Activated T-cell treated with anti-CD3 and anti-CD28 coated beads, Interleukin-2, amount 50 U/mL, for 24 hours (primary cell): ENCODE data around the gene PSD2.

Experiments
- DNase-seq: peaks from one replicate; pipeline ENCODE4 v3.0.0-alpha.2; 2020
- H3K27ac Mint-ChIP-seq: 2 replicates; pipeline ENCODE4 v1.8.0; 2020; ENCODE audit warnings: mild to moderate bottlenecking, mixed read lengths
- H3K27me3 Mint-ChIP-seq: 2 replicates; pipeline ENCODE4 v1.8.0; 2020; ENCODE audit warnings: mixed read lengths
- H3K36me3 Mint-ChIP-seq: 2 replicates; pipeline ENCODE4 v1.8.0; 2020; ENCODE audit warnings: low read depth, mixed read lengths
- H3K4me1 Mint-ChIP-seq: 2 replicates; pipeline ENCODE4 v1.8.0; 2020; ENCODE audit warnings: low read depth, mixed read lengths
- H3K4me3 Mint-ChIP-seq: 2 replicates; pipeline ENCODE4 v1.8.0; 2020; ENCODE audit warnings: mild to moderate bottlenecking, moderate library complexity, mixed read lengths
- H3K9me3 Mint-ChIP-seq: 2 replicates; pipeline ENCODE4 v1.8.0; 2020; ENCODE audit warnings: mixed read lengths

PSD2 gene

DNA sequence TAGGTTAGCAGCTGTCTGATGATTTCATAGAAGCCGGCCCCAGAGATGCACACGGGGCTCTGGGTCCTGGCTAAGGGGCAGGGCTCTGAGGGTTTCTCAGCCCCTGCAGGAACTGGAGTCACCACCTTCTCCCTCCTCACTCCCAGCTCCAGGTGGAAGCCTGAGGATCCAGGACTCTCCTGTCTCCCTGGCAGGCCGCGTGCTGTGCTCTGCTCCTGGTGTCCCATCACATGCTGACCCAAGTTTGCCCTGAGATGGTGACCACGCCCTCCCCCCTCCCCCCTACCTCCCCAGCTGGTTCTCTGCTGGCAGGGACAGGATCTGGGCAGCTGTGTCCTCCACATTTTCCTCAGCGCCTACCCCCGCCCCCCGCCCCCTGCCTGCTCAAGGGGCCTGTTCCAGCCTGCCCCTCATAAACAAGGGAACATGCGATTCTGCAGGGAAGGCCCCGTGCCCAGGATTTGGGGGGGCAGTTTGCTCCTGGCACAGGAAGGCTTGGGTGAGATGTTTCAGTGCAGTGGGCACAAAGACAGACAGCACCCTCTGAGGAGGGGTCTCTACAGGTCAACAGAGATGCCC lies 87.4 kb downstream of the PSD2 start:
- Mint-ChIP-seq H3K27ac (no peak overlapping the region), H3K9me3 (no peaks in the 10 kb centered on the region), H3K27me3 (peaks cover 3% of the 10 kb centered on the region), H3K4me1 (no peaks in the 10 kb centered on the region), H3K36me3 (no peaks in the 10 kb centered on the region), H3K4me3 (no peak overlapping the region)
- no peak for DNase-seq

DNA sequence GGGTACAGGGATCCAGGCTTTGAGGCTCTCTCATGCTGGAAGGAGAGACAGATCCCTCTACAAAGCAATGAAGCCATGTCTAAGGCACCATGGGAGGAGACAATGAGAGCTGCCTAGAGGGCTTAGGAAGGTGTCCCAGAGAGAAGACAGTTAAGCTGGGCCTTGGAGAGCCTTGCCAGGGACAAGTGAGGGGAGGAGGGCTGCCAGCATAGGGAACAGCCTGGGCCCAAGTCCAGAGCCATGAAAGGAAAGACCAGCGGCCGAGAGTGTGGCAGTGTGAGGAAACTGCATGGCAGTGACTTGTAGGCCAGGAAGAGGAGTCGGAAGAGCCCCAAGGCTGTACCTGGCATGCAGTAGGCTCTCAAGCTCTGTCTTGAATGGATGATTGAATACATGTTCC lies 88.5 kb downstream of the PSD2 start:
- Mint-ChIP-seq H3K27me3 (peaks cover 3% of the 10 kb centered on the region), H3K9me3 (no peaks in the 10 kb centered on the region), H3K4me1 (no peaks in the 10 kb centered on the region), H3K4me3 (no peak overlapping the region), H3K36me3 (no peaks in the 10 kb centered on the region), H3K27ac (no peak overlapping the region)
- DNase-seq: no peak

DNA sequence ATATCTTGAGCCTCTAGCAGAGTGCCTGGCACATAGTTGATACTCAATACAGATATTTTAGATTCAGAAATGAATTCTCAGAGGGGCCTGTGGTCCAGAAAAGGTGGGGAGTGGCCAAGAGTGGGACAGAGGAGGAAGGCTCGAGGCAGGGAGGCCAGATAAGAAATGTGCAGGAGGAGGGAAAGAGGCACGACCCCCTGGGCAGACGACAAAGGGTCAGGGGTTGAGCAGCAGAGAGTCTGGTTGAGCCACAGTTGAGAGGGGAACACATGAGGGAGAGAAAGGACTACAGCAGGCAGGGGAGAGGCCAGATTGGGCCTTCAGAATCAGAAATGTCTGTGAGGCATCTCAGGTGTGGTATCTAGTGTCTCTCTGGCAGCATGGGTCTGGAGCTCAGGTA lies 89.1 kb downstream of the PSD2 start:
- H3K27me3 Mint-ChIP-seq: peaks cover 3% of the 10 kb centered on the region

DNA sequence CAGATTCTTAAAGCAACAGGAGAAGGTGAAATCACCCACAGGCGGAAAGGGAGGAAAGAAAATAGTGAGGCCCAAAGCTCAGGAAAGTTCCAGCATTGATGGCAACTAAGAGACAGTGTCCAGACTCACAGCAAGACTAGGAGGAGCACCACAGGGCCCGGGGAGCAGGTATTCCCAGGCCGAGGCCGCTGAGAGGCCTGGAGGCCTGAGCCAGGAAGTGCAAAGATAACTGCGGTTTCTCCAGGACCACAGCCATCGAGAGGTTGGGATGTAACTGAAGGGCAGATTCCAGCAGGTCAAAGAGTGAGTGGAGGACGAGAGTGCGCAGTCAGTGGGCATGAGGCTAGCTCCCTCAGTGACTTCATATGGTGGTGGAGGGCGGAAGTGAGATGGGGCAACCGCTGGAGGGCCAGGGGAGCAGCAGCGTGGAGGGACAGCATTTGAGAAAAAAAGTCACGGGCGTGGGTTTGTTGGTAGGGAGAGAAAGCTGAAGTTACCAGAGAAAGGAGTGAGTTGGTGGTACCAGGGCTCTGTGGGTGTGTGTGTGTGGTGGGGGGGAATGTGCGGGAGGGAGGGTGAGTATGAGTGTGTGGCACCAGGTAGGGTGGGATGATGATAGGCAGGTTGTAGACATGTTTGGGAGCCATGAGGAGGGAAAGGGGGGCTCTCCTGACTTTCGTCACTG lies 89.7 kb downstream of the PSD2 start:
- H3K27ac Mint-ChIP-seq: no peak overlapping the region
- H3K4me1 Mint-ChIP-seq: no peaks in the 10 kb centered on the region
- H3K27me3 Mint-ChIP-seq: peaks cover 3% of the 10 kb centered on the region
- H3K9me3 Mint-ChIP-seq: no peaks in the 10 kb centered on the region
- H3K36me3 Mint-ChIP-seq: no peaks in the 10 kb centered on the region
- no peak for DNase-seq
- no peak overlapping the region for H3K4me3 Mint-ChIP-seq

More for the DNA sequence above, 89.1 kb downstream of the PSD2 start:
- no peaks in the 10 kb centered on the region for H3K4me1 Mint-ChIP-seq
- H3K36me3 Mint-ChIP-seq: no peaks in the 10 kb centered on the region
- H3K27ac Mint-ChIP-seq: no peak overlapping the region
- DNase-seq: no peak
- H3K9me3 Mint-ChIP-seq: no peaks in the 10 kb centered on the region
- no peak overlapping the region for H3K4me3 Mint-ChIP-seq

DNA sequence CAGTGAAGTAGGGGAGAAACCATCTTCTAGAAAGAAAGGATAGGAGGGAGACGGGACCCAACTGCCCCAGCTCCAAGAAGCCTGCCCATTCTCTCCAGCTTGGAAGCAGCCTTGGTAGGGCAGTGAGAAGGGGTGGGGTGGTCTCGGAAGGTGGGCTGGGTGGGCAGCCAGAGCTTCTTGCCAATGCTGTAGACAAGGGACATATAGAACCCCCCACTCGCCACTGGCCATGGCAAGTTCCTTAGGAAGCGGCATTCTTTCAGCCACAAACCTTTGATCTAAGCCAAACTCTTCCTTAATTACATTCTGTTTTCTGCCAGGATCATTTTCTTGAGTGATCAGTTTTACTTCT lies 90.2 kb downstream of the PSD2 start:
- Mint-ChIP-seq H3K9me3 (no peaks in the 10 kb centered on the region), H3K36me3 (no peaks in the 10 kb centered on the region), H3K4me1 (no peaks in the 10 kb centered on the region), H3K27me3 (peaks cover 3% of the 10 kb centered on the region), H3K4me3 (no peak overlapping the region), H3K27ac (no peak overlapping the region)
- DNase-seq: no peak

DNA sequence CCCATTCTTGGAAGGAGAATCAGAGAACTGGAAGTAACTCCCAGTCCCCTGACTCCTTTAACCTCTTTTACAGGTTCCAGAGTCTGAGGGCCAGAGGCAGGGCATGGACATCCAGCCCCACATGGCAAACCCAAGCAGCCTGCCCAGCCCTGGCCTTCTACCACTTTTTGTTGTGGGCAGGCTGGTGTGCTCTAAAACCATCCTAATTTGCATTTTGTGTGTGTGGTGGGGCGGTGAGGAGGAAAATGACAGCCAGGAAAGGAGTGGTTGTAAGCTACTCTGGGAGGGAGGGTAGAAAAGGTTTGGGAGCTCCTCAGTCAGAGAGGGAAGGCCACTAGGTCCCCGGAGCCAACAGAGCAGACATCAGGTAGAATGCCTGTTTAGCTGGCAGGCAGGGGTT lies 90.6 kb downstream of the PSD2 start:
- H3K4me1 Mint-ChIP-seq: no peaks in the 10 kb centered on the region
- no peak overlapping the region for H3K4me3 Mint-ChIP-seq
- DNase-seq: no peak
- no peaks in the 10 kb centered on the region for H3K9me3 Mint-ChIP-seq
- no peaks in the 10 kb centered on the region for H3K36me3 Mint-ChIP-seq
- H3K27me3 Mint-ChIP-seq: peaks cover 3% of the 10 kb centered on the region
- H3K27ac Mint-ChIP-seq: no peak overlapping the region

DNA sequence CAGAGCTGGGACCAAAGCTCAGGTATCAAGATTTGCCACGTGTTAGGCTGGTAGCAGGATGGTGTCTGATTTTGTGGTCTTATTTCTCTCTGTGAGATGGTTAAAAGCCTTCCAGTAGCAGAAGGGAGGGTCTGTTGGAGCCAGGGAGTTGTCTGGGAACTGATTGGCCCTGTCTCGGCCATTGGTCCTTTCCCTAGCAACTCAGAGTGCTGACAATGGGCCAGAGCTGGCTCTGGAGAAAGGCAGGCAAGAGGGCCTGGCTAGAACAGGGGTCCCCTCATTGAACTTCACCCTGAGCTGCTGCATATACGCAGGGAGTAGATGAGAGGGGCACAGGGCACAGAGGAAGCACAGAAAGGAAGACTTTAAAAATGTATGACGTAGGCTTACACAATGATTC lies 92.8 kb downstream of the PSD2 start:
- no peak overlapping the region for H3K4me3 Mint-ChIP-seq
- no peak for DNase-seq
- H3K36me3 Mint-ChIP-seq: no peaks in the 10 kb centered on the region
- H3K27ac Mint-ChIP-seq: no peak overlapping the region
- no peaks in the 10 kb centered on the region for H3K9me3 Mint-ChIP-seq
- H3K27me3 Mint-ChIP-seq: peaks cover 10% of the 10 kb centered on the region
- no peaks in the 10 kb centered on the region for H3K4me1 Mint-ChIP-seq

GRCh38 chr5:139889410-139889809 lies 93.8 kb downstream of the PSD2 start:
- H3K4me3 Mint-ChIP-seq: no peak overlapping the region
- no peaks in the 10 kb centered on the region for H3K36me3 Mint-ChIP-seq
- H3K27ac Mint-ChIP-seq: no peak overlapping the region
- H3K4me1 Mint-ChIP-seq: no peaks in the 10 kb centered on the region
- no peaks in the 10 kb centered on the region for H3K9me3 Mint-ChIP-seq
- DNase-seq: no peak
- peaks cover 6% of the 10 kb centered on the region for H3K27me3 Mint-ChIP-seq

GRCh38 chr5:139893873-139894272 lies 98.3 kb downstream of the PSD2 start:
- Mint-ChIP-seq H3K27ac (no peak overlapping the region), H3K4me3 (no peak overlapping the region), H3K27me3 (peaks cover 15% of the 10 kb centered on the region), H3K9me3 (no peaks in the 10 kb centered on the region), H3K36me3 (no peaks in the 10 kb centered on the region), H3K4me1 (no peaks in the 10 kb centered on the region)
- no peak for DNase-seq
